OCI-LY3 (cell line): ENCODE results near the gene LINGO3.

Experiments
- H2AFZ ChIP-seq: fragments of 200-600, 300-600 bp; shearing (Covaris generic); 2 replicates; pipeline ENCODE4 v1.6.0; 2014; ENCODE audit warnings: antibody characterized with exemption, low read depth, low read length
- H3K27ac ChIP-seq: fragments of 200-600, 300-600 bp; sonication (generic); 2 replicates; pipeline ENCODE4 v1.5.1; 2014; ENCODE audit warnings: mild to moderate bottlenecking, low read length, moderate library complexity, mixed read lengths
- H3K27me3 ChIP-seq: fragments of 200-600, 300-600 bp; sonication (generic); 2 replicates; pipeline ENCODE4 v1.6.1; 2014; ENCODE audit warnings: low read depth, low read length, mixed read lengths
- H3K36me3 ChIP-seq: fragments of 200-600, 300-600 bp; sonication (generic); replicated peaks from 2 replicates; pipeline ENCODE3; 2014; ENCODE audit warnings: low read depth, low read length, mixed read lengths
- H3K4me1 ChIP-seq: fragments of 300-600, 200-600 bp; sonication (generic); 2 replicates; pipeline ENCODE4 v1.6.1; 2014; ENCODE audit warnings: low read length, mixed read lengths
- H3K4me2 ChIP-seq: fragments of 200-600, 300-600 bp; sonication (generic); 2 replicates; pipeline ENCODE4 v1.6.1; 2014; ENCODE audit warnings: low read length, mixed read lengths
- H3K4me3 ChIP-seq: fragments of 300-600, 200-600 bp; sonication (generic); 2 replicates; pipeline ENCODE4 v1.5.1; 2014; ENCODE audit warnings: antibody characterized with exemption, mild to moderate bottlenecking, low read length, moderate library complexity
- H3K79me2 ChIP-seq: fragments of 300-600, 200-600 bp; shearing (Covaris generic); 2 replicates; pipeline ENCODE4 v1.6.1; 2014; ENCODE audit warnings: mild to moderate bottlenecking, low read length, mixed read lengths
- H3K9ac ChIP-seq: fragments of 300-600, 200-600 bp; shearing (Covaris generic); 2 replicates; pipeline ENCODE4 v1.6.0; 2014; ENCODE audit warnings: mild to moderate bottlenecking, low read length, moderate library complexity
- H3K9me3 ChIP-seq: fragments of 200-600, 300-600 bp; shearing (Covaris generic); 2 replicates; pipeline ENCODE4 v1.6.1; 2014; ENCODE audit warnings: low read length, mixed read lengths; ENCODE audit not compliant: insufficient read depth
- H4K20me1 ChIP-seq: fragments of 200-600, 300-600 bp; sonication (generic); 2 replicates; pipeline ENCODE4 v1.6.1; 2016; ENCODE audit warnings: low read length, mixed read lengths; ENCODE audit not compliant: insufficient read depth
- CTCF ChIP-seq: fragments of 200-600, 300-600 bp; sonication (generic); IDR thresholded peaks from 2 replicates; pipeline ENCODE4 v1.5.1; 2014; ENCODE audit warnings: antibody characterized with exemption, low read length, low read depth
- EZH2phosphoT487 ChIP-seq: fragments of 200-600 bp; shearing (Covaris generic); IDR thresholded peaks from 2 replicates; pipeline ENCODE4 v1.6.1; 2018; ENCODE audit warnings: antibody characterized with exemption, mixed run types, low read depth

The LINGO3 gene

DNA sequence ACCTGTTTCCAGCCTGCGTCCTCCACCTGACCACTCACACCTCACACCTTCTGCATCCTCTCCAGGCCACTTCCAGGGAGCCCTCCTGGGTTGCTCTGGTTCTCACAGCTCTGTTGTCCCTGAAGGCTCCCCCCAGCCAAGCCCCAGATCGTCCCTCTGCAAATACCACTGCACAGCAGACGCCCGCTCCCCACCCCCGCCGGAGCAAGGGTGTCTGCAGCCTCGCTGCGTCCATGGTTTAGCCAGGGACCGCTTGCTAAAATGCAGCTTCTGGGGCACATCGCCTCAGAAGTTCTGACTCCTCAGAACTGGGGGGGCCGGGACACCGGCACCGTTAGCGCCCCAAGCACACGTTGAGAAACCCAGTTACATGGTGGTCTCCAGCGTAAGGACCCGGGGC is 983 bp downstream of the LINGO3 start:
- H3K9ac ChIP-seq = no peak overlapping the region
- H3K4me2 ChIP-seq = no peak overlapping the region
- no peaks in the 10 kb centered on the region for H3K9me3 ChIP-seq
- H3K27ac ChIP-seq = no peak overlapping the region
- no peaks in the 10 kb centered on the region for H3K4me1 ChIP-seq
- H3K36me3 ChIP-seq = no peaks in the 10 kb centered on the region
- no peak overlapping the region for H2AFZ ChIP-seq
- no peak overlapping the region for H3K4me3 ChIP-seq
- peaks cover 11% of the 10 kb centered on the region for H3K27me3 ChIP-seq
- no peaks in the 10 kb centered on the region for H4K20me1 ChIP-seq
- no peak for TF ChIP-seq CTCF
- TF ChIP-seq EZH2phosphoT487 = no peak
- no peaks in the 10 kb centered on the region for H3K79me2 ChIP-seq

GRCh38 chr19:2306281-2306806 is 1.6 kb downstream of the LINGO3 start:
- H2AFZ ChIP-seq = no peak overlapping the region
- H3K27ac ChIP-seq = no peak overlapping the region
- peaks cover 11% of the 10 kb centered on the region for H3K27me3 ChIP-seq
- no peaks in the 10 kb centered on the region for H3K36me3 ChIP-seq
- H3K4me2 ChIP-seq = no peak overlapping the region
- TF ChIP-seq CTCF (no peak), EZH2phosphoT487 (no peak)
- no peaks in the 10 kb centered on the region for H4K20me1 ChIP-seq
- H3K79me2 ChIP-seq = no peaks in the 10 kb centered on the region
- H3K4me3 ChIP-seq = no peak overlapping the region
- no peaks in the 10 kb centered on the region for H3K4me1 ChIP-seq
- no peaks in the 10 kb centered on the region for H3K9me3 ChIP-seq
- no peak overlapping the region for H3K9ac ChIP-seq

- no peak overlapping the region for H3K27ac ChIP-seq
- TF ChIP-seq CTCF = peak; percentile 14; the same call in 1 of the 2 replicates
- no peak for TF ChIP-seq EZH2phosphoT487
- no peaks in the 10 kb centered on the region for H3K4me1 ChIP-seq
- no peaks in the 10 kb centered on the region for H4K20me1 ChIP-seq
- no peak overlapping the region for H3K4me3 ChIP-seq
- H3K27me3 ChIP-seq = peaks cover 11% of the 10 kb centered on the region
- no peak overlapping the region for H3K9ac ChIP-seq
- no peaks in the 10 kb centered on the region for H3K79me2 ChIP-seq
- no peaks in the 10 kb centered on the region for H3K9me3 ChIP-seq
- H2AFZ ChIP-seq = no peak overlapping the region
- no peak overlapping the region for H3K4me2 ChIP-seq
- H3K36me3 ChIP-seq = no peaks in the 10 kb centered on the region
Measured at GRCh38 chr19:2305452-2306280, 2.3 kb downstream of the LINGO3 start.

- Histone ChIP-seq H3K9ac (no peak overlapping the region), H3K4me3 (no peak overlapping the region), H2AFZ (no peak overlapping the region)
Measured at GRCh38 chr19:2303211-2303798, 4.6 kb downstream of the LINGO3 start.

More at GRCh38 chr19:2303211-2303798, 4.6 kb downstream of the LINGO3 start:
- H3K79me2 ChIP-seq = no peaks in the 10 kb centered on the region
- no peaks in the 10 kb centered on the region for H3K9me3 ChIP-seq
- no peak overlapping the region for H3K4me2 ChIP-seq
- no peaks in the 10 kb centered on the region for H4K20me1 ChIP-seq
- TF ChIP-seq CTCF = no peak
- TF ChIP-seq EZH2phosphoT487 = no peak
- peaks cover 7% of the 10 kb centered on the region; the same call in 1 of the 2 replicates for H3K27me3 ChIP-seq
- no peak overlapping the region for H3K27ac ChIP-seq
- no peaks in the 10 kb centered on the region for H3K4me1 ChIP-seq
- no peaks in the 10 kb centered on the region for H3K36me3 ChIP-seq
